PC-3 (cell line): ENCODE measurements around the gene ZNF785. TPM values are rescaled to one million over a fixed set of nuclear protein-coding genes. Genes with fewer than 3 reads are reported as not detected.

Experiments used
- ATAC-seq: fragments of 200-7000 bp; cut with Tn5 transposase; 2 replicates; pipeline ENCODE4 v1.9.1; 2020; ENCODE audit warnings: mild to moderate bottlenecking, moderate library complexity
- BruUV-seq: library from RNA; stranded (reverse); fragments of 400-500 nt; replicated peaks from 2 replicates; lab custom pipeline; 2021; lab: Mats Ljungman, UMichigan
- CTCF ChIA-PET: fragments of 300-600 bp; sonication (Branson Sonifier 250); formaldehyde crosslinking; loops from one replicate; lab custom pipeline; 2022; ENCODE audit warnings: antibody characterized with exemption; lab: Charles Lee
- POLR2A ChIA-PET: fragments of 300-600 bp; sonication (Branson Sonifier 250); formaldehyde crosslinking; loops from one replicate; lab custom pipeline; 2022; ENCODE audit warnings: antibody characterized with exemption; ENCODE audit not compliant: unreplicated experiment; lab: Charles Lee
- DNase-seq: peaks from one replicate; pipeline ENCODE4 v3.0.0-alpha.2; 2015
- H2AFZ ChIP-seq: fragments of 300-600 bp; sonication (generic); 2 replicates; pipeline ENCODE4 v1.6.0; 2016; ENCODE audit warnings: antibody characterized with exemption, low read length
- H3F3A ChIP-seq: fragments of 300-600 bp; sonication (generic); one replicate; pipeline ENCODE4 v1.6.0; 2017; ENCODE audit warnings: antibody characterized with exemption, low read length, control low read depth, mild to moderate bottlenecking; ENCODE audit not compliant: unreplicated experiment
- H3K27ac ChIP-seq: fragments of 300-600 bp; sonication (generic); 2 replicates; pipeline ENCODE4 v1.5.1; 2016; ENCODE audit warnings: mild to moderate bottlenecking, low read length
- H3K27me3 ChIP-seq: fragments of 300-600 bp; sonication (generic); 2 replicates; pipeline ENCODE4 v1.6.1; 2016; ENCODE audit warnings: low read length, mixed read lengths
- H3K36me3 ChIP-seq: fragments of 300-600 bp; sonication (generic); 2 replicates; pipeline ENCODE4 v1.6.1; 2016; ENCODE audit warnings: low read depth, mixed run types, low read length, mixed read lengths
- H3K4me1 ChIP-seq: fragments of 300-600 bp; sonication (generic); 2 replicates; pipeline ENCODE4 v1.5.1; 2016; ENCODE audit warnings: low read length; ENCODE audit not compliant: insufficient read depth
- H3K4me2 ChIP-seq: fragments of 300-600 bp; sonication (generic); 2 replicates; pipeline ENCODE4 v1.6.0; 2016; ENCODE audit warnings: low read length
- H3K4me3 ChIP-seq: fragments of 300-600 bp; sonication (generic); 2 replicates; pipeline ENCODE4 v1.5.1; 2016; ENCODE audit warnings: mild to moderate bottlenecking, low read length, mixed read lengths
- H3K79me2 ChIP-seq: fragments of 300-600 bp; sonication (generic); 2 replicates; pipeline ENCODE4 v1.6.1; 2017; ENCODE audit warnings: low read length, mixed read lengths
- H3K9ac ChIP-seq: fragments of 300-600 bp; sonication (generic); 2 replicates; pipeline ENCODE4 v1.6.0; 2016; ENCODE audit warnings: mild to moderate bottlenecking, low read length
- H3K9me2 ChIP-seq: fragments of 300-600 bp; sonication (generic); replicated peaks from 2 replicates; pipeline ENCODE4 v1.6.1; 2016; ENCODE audit warnings: mixed run types, low read length, mixed read lengths
- H3K9me3 ChIP-seq: fragments of 300-600 bp; sonication (generic); 2 replicates; pipeline ENCODE4 v1.6.1; 2016; ENCODE audit warnings: low read length, mixed read lengths
- H4K20me1 ChIP-seq: fragments of 300-600 bp; sonication (generic); 2 replicates; pipeline ENCODE4 v1.6.1; 2016; ENCODE audit warnings: low read length, mixed read lengths
- EZH2 ChIP-seq: fragments of 300-600 bp; sonication (generic); IDR thresholded peaks from one replicate; pipeline ENCODE4 v1.6.1; 2017; ENCODE audit warnings: antibody characterized with exemption, mild to moderate bottlenecking, low read length; ENCODE audit not compliant: unreplicated experiment
- EZH2phosphoT487 ChIP-seq: fragments of 300-600 bp; sonication (generic); IDR thresholded peaks from 2 replicates; pipeline ENCODE4 v1.6.1; 2018; ENCODE audit warnings: mild to moderate bottlenecking, antibody characterized with exemption, low read length, borderline replicate concordance
- intact Hi-C: fragments of 100-400 bp; cut with micrococcal nuclease; formaldehyde crosslinking; loops from 2 replicates; pipeline ENCODE4 v1.9.0; 2023
- total RNA-seq: library from RNA; depleted of rRNA; stranded (reverse); fragments of >200 nt; gene quantifications from 2 replicates; pipeline ENCODE4 v1.2.3, GENCODE V29; 2014
- TF ChIP-seq, protein P1 (sequence below): fragments of 300-600 bp; sonication (generic); conservative IDR thresholded peaks from 2 replicates; pipeline ENCODE4 v1.5.1; 2017; ENCODE audit warnings: antibody characterized with exemption, low read depth, mild to moderate bottlenecking, low read length

ZNF785 gene
- total RNA-seq, 1 experiment from 2014 or later = 4.9 TPM

DNA sequence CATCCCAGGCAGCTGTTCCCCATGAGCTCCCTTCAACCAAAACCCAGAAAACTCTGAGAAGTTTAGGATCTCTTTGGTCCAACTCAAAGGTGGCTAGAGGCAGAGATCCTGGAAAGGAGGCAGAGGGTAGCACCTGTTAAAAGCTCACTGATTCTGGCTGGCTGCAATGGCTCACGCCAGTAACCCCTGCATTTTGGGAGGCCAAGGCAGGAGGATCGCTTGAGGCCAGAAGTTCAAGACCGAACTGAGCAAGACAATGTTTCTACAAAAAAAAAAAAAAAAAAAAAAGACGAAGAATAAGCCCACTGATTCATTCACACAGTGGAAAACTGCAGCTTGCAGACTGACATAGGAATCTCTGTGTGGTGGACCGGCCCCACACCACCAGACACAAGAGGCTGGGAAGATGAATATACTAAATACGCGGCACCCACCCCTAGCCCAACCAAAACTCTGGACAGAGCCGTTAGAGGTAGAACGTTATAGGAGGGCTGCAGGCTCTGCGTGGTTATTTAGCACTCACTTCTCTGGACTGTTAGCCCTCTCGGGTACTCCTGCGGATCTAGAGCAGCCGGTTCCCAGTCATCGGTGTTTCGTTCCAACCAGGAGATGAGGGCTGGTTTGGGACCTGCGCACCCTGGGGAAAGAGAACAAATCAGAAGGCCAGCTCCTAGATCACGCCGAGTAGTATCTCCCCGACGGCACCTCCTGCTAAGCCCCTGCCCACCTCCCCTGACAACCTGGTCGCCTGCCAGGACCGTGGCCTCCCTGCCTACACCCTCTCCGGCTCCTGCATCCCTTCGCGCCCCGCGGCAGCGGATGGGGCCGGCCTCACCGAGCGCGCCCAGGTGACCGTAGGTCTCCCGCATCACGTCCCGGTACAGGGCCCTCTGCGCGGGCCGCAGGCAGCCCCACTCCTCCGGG, 23.8 kb upstream of the ZNF785 start:
- intact Hi-C loops = no loop called here
- H3K9me2 ChIP-seq = no peaks in the 10 kb centered on the region
- POLR2A ChIA-PET = interaction anchor here (0.6 to 0.7 kb wide), 2 partner anchors 51 to 429 kb away, joined by 4 to 11 read pairs; partner anchors contain the start of gene ZNF764
- H3K4me1 ChIP-seq = peaks cover 3% of the 10 kb centered on the region; the same call in 1 of the 2 replicates
- H3F3A ChIP-seq = no peaks in the 10 kb centered on the region
- no peaks in the 10 kb centered on the region; the same call in 1 of the 2 replicates for H3K36me3 ChIP-seq
- peaks cover 18% of the 10 kb centered on the region for H3K79me2 ChIP-seq
- TF ChIP-seq, protein P1, sequence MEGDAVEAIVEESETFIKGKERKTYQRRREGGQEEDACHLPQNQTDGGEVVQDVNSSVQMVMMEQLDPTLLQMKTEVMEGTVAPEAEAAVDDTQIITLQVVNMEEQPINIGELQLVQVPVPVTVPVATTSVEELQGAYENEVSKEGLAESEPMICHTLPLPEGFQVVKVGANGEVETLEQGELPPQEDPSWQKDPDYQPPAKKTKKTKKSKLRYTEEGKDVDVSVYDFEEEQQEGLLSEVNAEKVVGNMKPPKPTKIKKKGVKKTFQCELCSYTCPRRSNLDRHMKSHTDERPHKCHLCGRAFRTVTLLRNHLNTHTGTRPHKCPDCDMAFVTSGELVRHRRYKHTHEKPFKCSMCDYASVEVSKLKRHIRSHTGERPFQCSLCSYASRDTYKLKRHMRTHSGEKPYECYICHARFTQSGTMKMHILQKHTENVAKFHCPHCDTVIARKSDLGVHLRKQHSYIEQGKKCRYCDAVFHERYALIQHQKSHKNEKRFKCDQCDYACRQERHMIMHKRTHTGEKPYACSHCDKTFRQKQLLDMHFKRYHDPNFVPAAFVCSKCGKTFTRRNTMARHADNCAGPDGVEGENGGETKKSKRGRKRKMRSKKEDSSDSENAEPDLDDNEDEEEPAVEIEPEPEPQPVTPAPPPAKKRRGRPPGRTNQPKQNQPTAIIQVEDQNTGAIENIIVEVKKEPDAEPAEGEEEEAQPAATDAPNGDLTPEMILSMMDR = no peak
- TF ChIP-seq EZH2 (no peak), EZH2phosphoT487 (no peak)
- ATAC-seq = peak; percentile 70
- no peaks in the 10 kb centered on the region for H4K20me1 ChIP-seq
- peak overlapping the region; percentile 68 for H3K27ac ChIP-seq
- no peaks in the 10 kb centered on the region for H3K9me3 ChIP-seq
- peak overlapping the region; percentile 99 for H3K9ac ChIP-seq
- peak overlapping the region; percentile 97 for H2AFZ ChIP-seq
- CTCF ChIA-PET = no interaction called here
- no peaks in the 10 kb centered on the region for H3K27me3 ChIP-seq
- DNase-seq = peak; percentile 28
- H3K4me3 ChIP-seq = peak overlapping the region; percentile 93
- peak overlapping the region; percentile 98 for H3K4me2 ChIP-seq
- no TSS peak for BruUV-seq

- no peak overlapping the region for H3K4me3 ChIP-seq
- no peak for DNase-seq
- intact Hi-C loops = no loop called here
- ATAC-seq = no peak
- no peak overlapping the region for H3K27ac ChIP-seq
- no peaks in the 10 kb centered on the region for H4K20me1 ChIP-seq
- no peak for TF ChIP-seq EZH2
- TF ChIP-seq EZH2phosphoT487 = no peak
- TF ChIP-seq, protein P1 = no peak
- no TSS peak for BruUV-seq
- H3K79me2 ChIP-seq = peaks cover 18% of the 10 kb centered on the region
- no peaks in the 10 kb centered on the region for H3K9me3 ChIP-seq
- peaks cover 3% of the 10 kb centered on the region; the same call in 1 of the 2 replicates for H3K4me1 ChIP-seq
- no peaks in the 10 kb centered on the region for H3K27me3 ChIP-seq
- H2AFZ ChIP-seq = no peak overlapping the region
- POLR2A ChIA-PET = no interaction called here
- H3K36me3 ChIP-seq = no peaks in the 10 kb centered on the region; the same call in 1 of the 2 replicates
- CTCF ChIA-PET = no interaction called here
- no peak overlapping the region for H3K4me2 ChIP-seq
- no peak overlapping the region for H3K9ac ChIP-seq
- H3K9me2 ChIP-seq = no peaks in the 10 kb centered on the region
- H3F3A ChIP-seq = no peaks in the 10 kb centered on the region
Measured at GRCh38 chr16:30606004-30606403, 20.5 kb upstream of the ZNF785 start.

- BruUV-seq = no TSS peak
- no peaks in the 10 kb centered on the region for H3K27me3 ChIP-seq
- intact Hi-C loops = no loop called here
- H3K9me2 ChIP-seq = no peaks in the 10 kb centered on the region
- no peak overlapping the region for H3K4me3 ChIP-seq
- H3K9me3 ChIP-seq = no peaks in the 10 kb centered on the region
- H3K79me2 ChIP-seq = peaks cover 18% of the 10 kb centered on the region
- no peak overlapping the region for H3K9ac ChIP-seq
- peaks cover 3% of the 10 kb centered on the region; the same call in 1 of the 2 replicates for H3K4me1 ChIP-seq
- DNase-seq (no peak), ATAC-seq (no peak)
- no peak overlapping the region for H3K4me2 ChIP-seq
- no peak for TF ChIP-seq EZH2phosphoT487
- TF ChIP-seq, protein P1 = no peak
- no peak overlapping the region for H2AFZ ChIP-seq
- H3F3A ChIP-seq = no peaks in the 10 kb centered on the region
- no peaks in the 10 kb centered on the region; the same call in none of the 2 replicates for H3K36me3 ChIP-seq
- ChIA-PET POLR2A (no interaction called here), CTCF (no interaction called here)
- H4K20me1 ChIP-seq = no peaks in the 10 kb centered on the region
- no peak overlapping the region for H3K27ac ChIP-seq
Measured at GRCh38 chr16:30605158-30605557, 19.7 kb upstream of the ZNF785 start.
